Esophagus muscularis mucosa (tissue), 3 donors: ENCODE data around the gene APOBEC2.

Source experiments
- EP300 ChIP-seq: sonication (generic); formaldehyde crosslinking; IDR thresholded peaks from one replicate; pipeline ENCODE4 v1.6.1; 2017; ENCODE audit warnings: antibody characterized with exemption
- TF ChIP-seq, protein P1 (sequence below), 3 experiments: fragments of 200-600 bp in 2 of 3; fragments of 450-650 bp in 1 of 3; sonication (generic) in 2 of 3; IDR thresholded peaks; one replicate each; pipeline ENCODE4 v1.5.1; 2017 to 2019; ENCODE audit warnings: antibody characterized with exemption in 3 of 3, mild to moderate bottlenecking in 2 of 3, moderate library complexity in 1 of 3

DNA sequence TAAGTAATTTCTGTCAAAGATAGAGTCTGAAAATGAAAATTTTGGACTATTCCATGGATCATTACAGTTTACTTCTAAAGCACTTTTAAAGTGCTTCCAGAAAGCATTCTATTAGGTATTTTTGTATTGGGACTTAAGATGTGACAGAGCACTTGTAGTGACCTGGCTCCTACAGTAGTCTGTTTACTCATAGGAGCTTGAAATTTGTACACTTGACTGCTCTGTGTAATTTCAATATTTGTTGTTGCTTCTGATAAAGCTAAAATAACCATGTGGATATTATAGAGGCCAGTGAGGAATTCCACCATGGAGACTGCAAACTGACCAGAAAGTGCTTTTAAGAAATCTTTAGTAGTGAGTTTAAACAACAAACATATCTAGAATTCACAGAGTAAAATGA is 30.1 kb downstream of the APOBEC2 start:
- TF ChIP-seq, protein P1, sequence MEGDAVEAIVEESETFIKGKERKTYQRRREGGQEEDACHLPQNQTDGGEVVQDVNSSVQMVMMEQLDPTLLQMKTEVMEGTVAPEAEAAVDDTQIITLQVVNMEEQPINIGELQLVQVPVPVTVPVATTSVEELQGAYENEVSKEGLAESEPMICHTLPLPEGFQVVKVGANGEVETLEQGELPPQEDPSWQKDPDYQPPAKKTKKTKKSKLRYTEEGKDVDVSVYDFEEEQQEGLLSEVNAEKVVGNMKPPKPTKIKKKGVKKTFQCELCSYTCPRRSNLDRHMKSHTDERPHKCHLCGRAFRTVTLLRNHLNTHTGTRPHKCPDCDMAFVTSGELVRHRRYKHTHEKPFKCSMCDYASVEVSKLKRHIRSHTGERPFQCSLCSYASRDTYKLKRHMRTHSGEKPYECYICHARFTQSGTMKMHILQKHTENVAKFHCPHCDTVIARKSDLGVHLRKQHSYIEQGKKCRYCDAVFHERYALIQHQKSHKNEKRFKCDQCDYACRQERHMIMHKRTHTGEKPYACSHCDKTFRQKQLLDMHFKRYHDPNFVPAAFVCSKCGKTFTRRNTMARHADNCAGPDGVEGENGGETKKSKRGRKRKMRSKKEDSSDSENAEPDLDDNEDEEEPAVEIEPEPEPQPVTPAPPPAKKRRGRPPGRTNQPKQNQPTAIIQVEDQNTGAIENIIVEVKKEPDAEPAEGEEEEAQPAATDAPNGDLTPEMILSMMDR (IDR thresholded peaks at IDR 0.05) = no peak
- no peak for TF ChIP-seq EP300
